Measurements from ENCODE around the gene ZNF423. TPM values are rescaled to one million over a fixed set of nuclear protein-coding genes. Genes with fewer than 3 reads are reported as not detected.

The ZNF423 gene
- polyA plus RNA-seq, 1 of the 3 experiments (the other 2 are of a cell fraction) = 1.2 TPM

DNA sequence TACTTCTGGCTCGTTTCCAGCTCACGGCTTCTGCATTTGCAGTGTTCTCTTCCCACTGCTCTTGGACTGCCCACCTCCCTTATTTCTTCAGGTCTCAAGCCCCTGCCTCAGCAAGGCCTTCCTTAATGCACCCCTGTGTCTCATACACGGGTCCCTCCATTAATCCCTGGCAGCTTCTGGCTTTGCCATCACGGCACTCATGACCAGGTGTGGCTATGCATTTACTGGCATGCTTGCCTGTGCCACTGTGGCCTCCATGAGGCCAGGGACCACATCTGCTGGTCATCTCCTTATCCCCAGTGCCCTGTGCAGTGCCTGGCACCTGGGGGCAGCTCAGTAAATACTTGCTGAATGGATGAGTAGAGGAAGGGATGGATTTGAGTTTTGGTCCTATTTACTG, 368.2 kb downstream of the ZNF423 start:
- no peak overlapping the region for H3K9ac ChIP-seq
- H3F3A ChIP-seq (replicated peaks; ENCODE audit: insufficient read depth) = no peaks in the 10 kb centered on the region
- no peak for DNase-seq
- H2AFZ ChIP-seq (ENCODE audit: low read depth) = no peak overlapping the region
- H3K9me2 ChIP-seq = no peaks in the 10 kb centered on the region
- POLR2A ChIA-PET = no interaction called here
- WGBS (ENCODE audit: low lambda C conversion rate) = 40% methylated on average over 4 of the region's 4 CpGs
- no peak overlapping the region for H3K4me2 ChIP-seq
- H4K20me1 ChIP-seq (ENCODE audit: insufficient read depth) = no peaks in the 10 kb centered on the region
- TF ChIP-seq SMC3 (IDR thresholded peaks at IDR 0.05; ENCODE audit: low read depth, low read length) (no peak), RAD21 (IDR thresholded peaks at IDR 0.05; ENCODE audit: low read length) (no peak), ELF1 (IDR thresholded peaks at IDR 0.05) (no peak)
- TF ChIP-seq, protein P1, sequence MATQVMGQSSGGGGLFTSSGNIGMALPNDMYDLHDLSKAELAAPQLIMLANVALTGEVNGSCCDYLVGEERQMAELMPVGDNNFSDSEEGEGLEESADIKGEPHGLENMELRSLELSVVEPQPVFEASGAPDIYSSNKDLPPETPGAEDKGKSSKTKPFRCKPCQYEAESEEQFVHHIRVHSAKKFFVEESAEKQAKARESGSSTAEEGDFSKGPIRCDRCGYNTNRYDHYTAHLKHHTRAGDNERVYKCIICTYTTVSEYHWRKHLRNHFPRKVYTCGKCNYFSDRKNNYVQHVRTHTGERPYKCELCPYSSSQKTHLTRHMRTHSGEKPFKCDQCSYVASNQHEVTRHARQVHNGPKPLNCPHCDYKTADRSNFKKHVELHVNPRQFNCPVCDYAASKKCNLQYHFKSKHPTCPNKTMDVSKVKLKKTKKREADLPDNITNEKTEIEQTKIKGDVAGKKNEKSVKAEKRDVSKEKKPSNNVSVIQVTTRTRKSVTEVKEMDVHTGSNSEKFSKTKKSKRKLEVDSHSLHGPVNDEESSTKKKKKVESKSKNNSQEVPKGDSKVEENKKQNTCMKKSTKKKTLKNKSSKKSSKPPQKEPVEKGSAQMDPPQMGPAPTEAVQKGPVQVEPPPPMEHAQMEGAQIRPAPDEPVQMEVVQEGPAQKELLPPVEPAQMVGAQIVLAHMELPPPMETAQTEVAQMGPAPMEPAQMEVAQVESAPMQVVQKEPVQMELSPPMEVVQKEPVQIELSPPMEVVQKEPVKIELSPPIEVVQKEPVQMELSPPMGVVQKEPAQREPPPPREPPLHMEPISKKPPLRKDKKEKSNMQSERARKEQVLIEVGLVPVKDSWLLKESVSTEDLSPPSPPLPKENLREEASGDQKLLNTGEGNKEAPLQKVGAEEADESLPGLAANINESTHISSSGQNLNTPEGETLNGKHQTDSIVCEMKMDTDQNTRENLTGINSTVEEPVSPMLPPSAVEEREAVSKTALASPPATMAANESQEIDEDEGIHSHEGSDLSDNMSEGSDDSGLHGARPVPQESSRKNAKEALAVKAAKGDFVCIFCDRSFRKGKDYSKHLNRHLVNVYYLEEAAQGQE (IDR thresholded peaks at IDR 0.05; ENCODE audit: low read depth, low read length) = no peak
- no peaks in the 10 kb centered on the region for H3K9me3 ChIP-seq
- H3K4me1 ChIP-seq (ENCODE audit: control insufficient read depth in 1 of 2, insufficient read depth in 2 of 2, low read depth in 1 of 2, low read length in 1 of 2) = peaks cover 0 to 4% of the 10 kb centered on the region in 2 experiments; a peak in 1 of 4 replicates
- no peaks in the 10 kb centered on the region for H3K27me3 ChIP-seq (ENCODE audit: insufficient read depth)
- CTCF ChIA-PET = interaction anchor here (0.6 to 1.2 kb wide), 3 partner anchors 15 to 435 kb away, joined by 3 read pairs; no protein-coding TSS in a partner anchor
- H3K79me2 ChIP-seq (ENCODE audit: insufficient read depth) = no peaks in the 10 kb centered on the region
- no peak overlapping the region for H3K4me3 ChIP-seq (ENCODE audit: low read depth in 2 of 2, low read length in 1 of 2)
- no peaks in the 10 kb centered on the region for H3K36me3 ChIP-seq (replicated peaks in 1 of 2; ENCODE audit: control insufficient read depth in 1 of 2, insufficient read depth in 2 of 2, low read length in 1 of 2)
- H3K27ac ChIP-seq (ENCODE audit: low read depth in 2 of 2, low read length in 1 of 2) = no peak overlapping the region

DNA sequence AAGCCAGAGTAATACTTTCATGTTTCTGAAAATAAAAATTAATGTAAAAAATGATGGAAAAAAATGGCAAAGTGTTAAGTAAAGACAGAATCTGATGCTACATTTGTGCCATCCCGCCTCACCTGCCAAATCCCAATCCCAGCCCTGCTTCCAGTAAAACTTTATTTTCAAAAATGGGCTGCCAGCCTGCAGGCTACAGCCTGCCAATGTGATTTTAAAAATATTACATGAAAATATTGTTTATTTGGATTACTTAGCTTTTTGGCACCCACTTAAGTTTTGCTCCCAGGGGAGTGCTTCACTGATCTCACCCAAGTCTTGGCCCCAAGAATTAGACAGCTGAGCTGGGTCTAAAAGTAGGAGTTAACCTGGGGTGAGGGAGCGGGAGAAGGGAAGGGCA, 369.5 kb downstream of the ZNF423 start:
- TF ChIP-seq YY1 (IDR thresholded peaks at IDR 0.05; ENCODE audit: low read depth) (no peak), FOSL2 (IDR thresholded peaks at IDR 0.05; ENCODE audit: borderline replicate concordance, low read depth) (no peak), FOXM1 (IDR thresholded peaks at IDR 0.05; ENCODE audit: low read depth) (no peak), RFX5 (IDR thresholded peaks at IDR 0.05; ENCODE audit: low read length) (no peak), RAD21 (IDR thresholded peaks at IDR 0.05; ENCODE audit: low read length) (no peak), NRF1 (IDR thresholded peaks at IDR 0.05; ENCODE audit: low read depth, low read length) (no peak), RXRA (IDR thresholded peaks at IDR 0.05; ENCODE audit: borderline replicate concordance, low read depth) (no peak), EP300 (IDR thresholded peaks at IDR 0.05; ENCODE audit: borderline replicate concordance in 1 of 2, low read depth in 1 of 2, low read length in 1 of 2) (no peak), ZBTB33 (IDR thresholded peaks at IDR 0.05; ENCODE audit: borderline replicate concordance, low read depth) (no peak), FOXJ3 (CRISPR knock-in tag; IDR thresholded peaks at IDR 0.05) (no peak), IRF3 (IDR thresholded peaks at IDR 0.05; ENCODE audit: low read depth, low read length) (no peak), CHD2 (IDR thresholded peaks at IDR 0.05; ENCODE audit: low read length, partially characterized antibody) (no peak), RCOR1 (IDR thresholded peaks at IDR 0.05; ENCODE audit: low read length) (no peak), GATA2 (CRISPR knock-in tag; IDR thresholded peaks at IDR 0.05) (no peak), EZH2phosphoT487 (IDR thresholded peaks at IDR 0.05; ENCODE audit: borderline replicate concordance, low read depth) (no peak)
- TF ChIP-seq, protein P2, sequence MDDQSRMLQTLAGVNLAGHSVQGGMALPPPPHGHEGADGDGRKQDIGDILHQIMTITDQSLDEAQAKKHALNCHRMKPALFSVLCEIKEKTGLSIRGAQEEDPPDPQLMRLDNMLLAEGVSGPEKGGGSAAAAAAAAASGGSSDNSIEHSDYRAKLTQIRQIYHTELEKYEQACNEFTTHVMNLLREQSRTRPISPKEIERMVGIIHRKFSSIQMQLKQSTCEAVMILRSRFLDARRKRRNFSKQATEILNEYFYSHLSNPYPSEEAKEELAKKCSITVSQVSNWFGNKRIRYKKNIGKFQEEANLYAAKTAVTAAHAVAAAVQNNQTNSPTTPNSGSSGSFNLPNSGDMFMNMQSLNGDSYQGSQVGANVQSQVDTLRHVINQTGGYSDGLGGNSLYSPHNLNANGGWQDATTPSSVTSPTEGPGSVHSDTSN (IDR thresholded peaks at IDR 0.05) = no peak
- no peak for DNase-seq
- 41% methylated on average over 2 of the region's 2 CpGs for WGBS (ENCODE audit: low lambda C conversion rate)
- Histone ChIP-seq H3K4me2 (no peak overlapping the region), H3K36me3 (replicated peaks in 1 of 2; ENCODE audit: control insufficient read depth in 1 of 2, insufficient read depth in 2 of 2, low read length in 1 of 2) (no peaks in the 10 kb centered on the region), H2AFZ (ENCODE audit: low read depth) (no peak overlapping the region), H3F3A (replicated peaks; ENCODE audit: insufficient read depth) (no peaks in the 10 kb centered on the region), H3K9ac (no peak overlapping the region), H3K27ac (ENCODE audit: low read depth in 2 of 2, low read length in 1 of 2) (no peak overlapping the region), H4K20me1 (ENCODE audit: insufficient read depth) (no peaks in the 10 kb centered on the region), H3K27me3 (ENCODE audit: insufficient read depth) (no peaks in the 10 kb centered on the region), H3K4me3 (ENCODE audit: low read depth in 2 of 2, low read length in 1 of 2) (no peak overlapping the region), H3K9me2 (no peaks in the 10 kb centered on the region), H3K9me3 (no peaks in the 10 kb centered on the region), H3K79me2 (ENCODE audit: insufficient read depth) (no peaks in the 10 kb centered on the region), H3K4me1 (ENCODE audit: control insufficient read depth in 1 of 2, insufficient read depth in 2 of 2, low read depth in 1 of 2, low read length in 1 of 2) (peaks cover 0 to 3% of the 10 kb centered on the region in 2 experiments; a peak in 1 of 4 replicates)
- POLR2A ChIA-PET = no interaction called here
- CTCF ChIA-PET = interaction anchor here (1.0 to 1.9 kb wide), 4 partner anchors 14 to 436 kb away, joined by 3 to 4 read pairs (median 3); no protein-coding TSS in a partner anchor
